ENCODE results near the gene OR4S2. TPM values are rescaled to one million over a fixed set of nuclear protein-coding genes. Genes with fewer than 3 reads are reported as not detected.

Gene OR4S2
- total and polyA plus RNA-seq, 9 of the 15 experiments (the other 6 are each of a cell fraction or from before 2014, with no cell fraction given): not detected

- FAIRE-seq (no peak), DNase-seq (ENCODE audit: extremely low read depth in 1 of 4, low spot score in 3 of 4) (no peak), ATAC-seq (no peak)
- CTCF ChIA-PET (ENCODE audit: low intra/inter-chr PET ratio): no interaction called here
- WGBS (ENCODE audit: insufficient coverage, low coverage, missing lambda C conversion rate): 0% methylated on average over 1 of the region's 1 CpG
- no peak overlapping the region for H3K9ac ChIP-seq (ENCODE audit: insufficient read depth in 1 of 2, low read depth in 2 of 2, low read length in 2 of 2)
- H2AFZ ChIP-seq (ENCODE audit: low read depth, low read length): no peak overlapping the region
- H3K79me2 ChIP-seq (ENCODE audit: control insufficient read depth, insufficient read depth, low read length): no peaks in the 10 kb centered on the region
- POLR2A ChIA-PET: no interaction called here
- no peaks in the 10 kb centered on the region for H3K4me1 ChIP-seq (replicated peaks in 1 of 2; ENCODE audit: control insufficient read depth in 2 of 2, insufficient read depth in 2 of 2, low read length in 2 of 2)
- no peak for TF ChIP-seq TAF1 (IDR thresholded peaks at IDR 0.05; ENCODE audit: control insufficient read depth, extremely low read depth, insufficient read depth, low read length, severe bottlenecking)
- no peak for TF ChIP-seq ZNF699 (CRISPR knock-in tag; IDR thresholded peaks at IDR 0.05; ENCODE audit: insufficient replicate concordance)
- TF ChIP-seq MEF2A (IDR thresholded peaks at IDR 0.05; ENCODE audit: control insufficient read depth, low read depth, low read length): no peak
- TF ChIP-seq CEBPB (tag; IDR thresholded peaks at IDR 0.05): no peak
- TF ChIP-seq, protein P1, sequence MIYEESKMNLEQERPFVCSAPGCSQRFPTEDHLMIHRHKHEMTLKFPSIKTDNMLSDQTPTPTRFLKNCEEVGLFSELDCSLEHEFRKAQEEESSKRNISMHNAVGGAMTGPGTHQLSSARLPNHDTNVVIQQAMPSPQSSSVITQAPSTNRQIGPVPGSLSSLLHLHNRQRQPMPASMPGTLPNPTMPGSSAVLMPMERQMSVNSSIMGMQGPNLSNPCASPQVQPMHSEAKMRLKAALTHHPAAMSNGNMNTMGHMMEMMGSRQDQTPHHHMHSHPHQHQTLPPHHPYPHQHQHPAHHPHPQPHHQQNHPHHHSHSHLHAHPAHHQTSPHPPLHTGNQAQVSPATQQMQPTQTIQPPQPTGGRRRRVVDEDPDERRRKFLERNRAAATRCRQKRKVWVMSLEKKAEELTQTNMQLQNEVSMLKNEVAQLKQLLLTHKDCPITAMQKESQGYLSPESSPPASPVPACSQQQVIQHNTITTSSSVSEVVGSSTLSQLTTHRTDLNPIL (CRISPR knock-in tag; IDR thresholded peaks at IDR 0.05): no peak
- no peaks in the 10 kb centered on the region for H4K20me1 ChIP-seq (replicated peaks; ENCODE audit: control insufficient read depth, insufficient read depth, low read length)
- H3K36me3 ChIP-seq (ENCODE audit: control insufficient read depth, insufficient read depth, low read length): no peaks in the 10 kb centered on the region
- no peak overlapping the region for H3K4me3 ChIP-seq
- H3K27ac ChIP-seq (ENCODE audit: extremely low read depth, low read depth, low read length): no peak overlapping the region
- no TSS peak for BruUV-seq (replicated peaks)
- intact Hi-C loops (cut with micrococcal nuclease) (no loop called here), in situ Hi-C loops (cut with MboI) (no loop called here)
- no peaks in the 10 kb centered on the region for H3K27me3 ChIP-seq (ENCODE audit: control insufficient read depth in 2 of 2, insufficient read depth in 2 of 2, low read length in 2 of 2)
- H3K4me2 ChIP-seq (ENCODE audit: insufficient read depth, low read length): no peak overlapping the region
- H3K9me3 ChIP-seq (replicated peaks; ENCODE audit: control insufficient read depth, insufficient read depth, low read depth, low read length): no peaks in the 10 kb centered on the region
- H3K9me1 ChIP-seq (ENCODE audit: control insufficient read depth, insufficient read depth, low read length): no peaks in the 10 kb centered on the region
Observed at GRCh38 chr11:55658608-55659007, 10.5 kb downstream of the OR4S2 start.
